Neural cell (in vitro differentiated cells): ENCODE measurements around the gene FRAT2. TPM values are rescaled to one million over a fixed set of nuclear protein-coding genes. Genes with fewer than 3 reads are reported as not detected.
"Not testable (repeated sequence)": the region's sequence is repeated elsewhere in the genome, so short reads cannot be mapped to it uniquely, and the experiment has no call there.

ENCODE experiments used
- H2AFZ ChIP-seq: fragments of 200-600, 300-800 bp; sonication (generic), shearing (Covaris generic); 2 replicates; pipeline ENCODE4 v1.6.0; 2014; ENCODE audit warnings: low read depth, mild to moderate bottlenecking, antibody characterized with exemption, low read length, moderate library complexity
- H3F3A ChIP-seq: fragments of 200-600 bp; shearing (Covaris generic); 2 replicates; pipeline ENCODE4 v1.6.1; 2016; ENCODE audit warnings: mild to moderate bottlenecking, moderate library complexity, mixed read lengths, antibody characterized with exemption, low read length; ENCODE audit not compliant: insufficient read depth, poor library complexity, severe bottlenecking
- H3K27ac ChIP-seq: fragments of 200-600, 300-800 bp; sonication (generic), shearing (Covaris generic); 2 replicates; pipeline ENCODE4 v1.5.1; 2014; ENCODE audit warnings: mild to moderate bottlenecking, low read length, moderate library complexity
- H3K27me3 ChIP-seq: fragments of 300-800, 200-600 bp; sonication (generic), shearing (Covaris generic); 2 replicates; pipeline ENCODE4 v1.6.0; 2014; ENCODE audit warnings: mild to moderate bottlenecking, low read depth, low read length, moderate library complexity; ENCODE audit not compliant: insufficient read depth
- H3K36me3 ChIP-seq: fragments of 300-800, 200-600 bp; sonication (generic), shearing (Covaris generic); 2 replicates; pipeline ENCODE4 v1.5.1; 2014; ENCODE audit warnings: mild to moderate bottlenecking, antibody characterized with exemption, low read length, moderate library complexity; ENCODE audit not compliant: insufficient read depth
- H3K4me2 ChIP-seq: fragments of 300-800, 200-600 bp; sonication (generic), shearing (Covaris generic); 2 replicates; pipeline ENCODE4 v1.6.0; 2014; ENCODE audit warnings: mild to moderate bottlenecking, low read length
- H3K4me3 ChIP-seq: fragments of 300-800, 200-600 bp; sonication (generic), shearing (Covaris generic); 2 replicates; pipeline ENCODE4 v1.5.1; 2014; ENCODE audit warnings: mild to moderate bottlenecking, low read length, moderate library complexity
- H3K79me2 ChIP-seq: fragments of 200-600 bp; shearing (Covaris generic); replicated peaks from 2 replicates; pipeline ENCODE4 v1.6.0; 2014; ENCODE audit warnings: mild to moderate bottlenecking, low read length, moderate library complexity; ENCODE audit not compliant: insufficient read depth
- H3K9ac ChIP-seq: fragments of 300-800, 200-600 bp; sonication (generic), shearing (Covaris generic); 2 replicates; pipeline ENCODE4 v1.6.1; 2016; ENCODE audit warnings: mild to moderate bottlenecking, low read length, mixed read lengths
- H3K9me2 ChIP-seq: fragments of 200-600 bp; shearing (Covaris generic); 2 replicates; pipeline ENCODE4 v1.6.1; 2016; ENCODE audit warnings: mild to moderate bottlenecking, low read length, mixed read lengths; ENCODE audit not compliant: insufficient read depth
- H3K9me3 ChIP-seq: fragments of 200-600, 300-800 bp; sonication (generic), shearing (Covaris generic); 2 replicates; pipeline ENCODE4 v1.6.1; 2016; ENCODE audit warnings: mild to moderate bottlenecking, mixed run types, low read length, moderate library complexity, mixed read lengths
- H4K20me1 ChIP-seq: fragments of 200-600 bp; shearing (Covaris generic); 2 replicates; pipeline ENCODE4 v1.6.1; 2016; ENCODE audit warnings: mild to moderate bottlenecking, mixed run types; ENCODE audit not compliant: insufficient read depth
- EP300 ChIP-seq: fragments of 450-650 bp; conservative IDR thresholded peaks from 2 replicates; pipeline ENCODE4 v1.6.1; 2014; ENCODE audit warnings: antibody characterized with exemption, mild to moderate bottlenecking, moderate library complexity; ENCODE audit not compliant: poor library complexity, severe bottlenecking
- EZH2 ChIP-seq: fragments of 200-600, 300-800 bp; shearing (Covaris generic), sonication (generic); IDR thresholded peaks from 2 replicates; pipeline ENCODE4 v1.6.1; 2014; ENCODE audit warnings: antibody characterized with exemption, low read length, borderline replicate concordance, mild to moderate bottlenecking; ENCODE audit not compliant: insufficient read depth, poor library complexity, severe bottlenecking
- MXI1 ChIP-seq: fragments of 450-650 bp; conservative IDR thresholded peaks from 2 replicates; pipeline ENCODE4 v1.6.1; 2014; ENCODE audit warnings: antibody characterized with exemption, mild to moderate bottlenecking; ENCODE audit not compliant: poor library complexity, severe bottlenecking
- POLR2AphosphoS5 ChIP-seq: IDR thresholded peaks from 2 replicates; pipeline ENCODE4 v1.6.1; 2012
- RAD21 ChIP-seq: fragments of 450-650 bp; conservative IDR thresholded peaks from 2 replicates; pipeline ENCODE4 v1.6.1; 2014; ENCODE audit warnings: antibody characterized with exemption, mild to moderate bottlenecking, moderate library complexity
- SMC3 ChIP-seq: fragments of 450-650 bp; conservative IDR thresholded peaks from 2 replicates; pipeline ENCODE4 v1.6.1; 2014; ENCODE audit warnings: antibody characterized with exemption, mild to moderate bottlenecking, moderate library complexity; ENCODE audit not compliant: poor library complexity
- TAF1 ChIP-seq: IDR thresholded peaks from 2 replicates; pipeline ENCODE4 v1.6.1; 2012; ENCODE audit warnings: low read depth
- polyA plus RNA-seq: library from polyadenylated mRNA; depleted of rRNA; stranded (reverse); fragments of >200 nt; gene quantifications from 2 replicates; pipeline ENCODE4 v1.2.3, GENCODE V29; 2014
- TF ChIP-seq, protein P1 (sequence below): IDR thresholded peaks from 2 replicates; pipeline ENCODE4 v1.6.1; 2012; ENCODE audit warnings: borderline replicate concordance
- TF ChIP-seq, protein P2 (sequence below): fragments of 450-650 bp; IDR thresholded peaks from 2 replicates; pipeline ENCODE4 v1.5.1; 2014; ENCODE audit warnings: antibody characterized with exemption, mild to moderate bottlenecking, moderate library complexity; ENCODE audit not compliant: poor library complexity, severe bottlenecking

The FRAT2 gene
- polyA plus RNA-seq, 1 donor from 2014 or later = 18.5 TPM

DNA sequence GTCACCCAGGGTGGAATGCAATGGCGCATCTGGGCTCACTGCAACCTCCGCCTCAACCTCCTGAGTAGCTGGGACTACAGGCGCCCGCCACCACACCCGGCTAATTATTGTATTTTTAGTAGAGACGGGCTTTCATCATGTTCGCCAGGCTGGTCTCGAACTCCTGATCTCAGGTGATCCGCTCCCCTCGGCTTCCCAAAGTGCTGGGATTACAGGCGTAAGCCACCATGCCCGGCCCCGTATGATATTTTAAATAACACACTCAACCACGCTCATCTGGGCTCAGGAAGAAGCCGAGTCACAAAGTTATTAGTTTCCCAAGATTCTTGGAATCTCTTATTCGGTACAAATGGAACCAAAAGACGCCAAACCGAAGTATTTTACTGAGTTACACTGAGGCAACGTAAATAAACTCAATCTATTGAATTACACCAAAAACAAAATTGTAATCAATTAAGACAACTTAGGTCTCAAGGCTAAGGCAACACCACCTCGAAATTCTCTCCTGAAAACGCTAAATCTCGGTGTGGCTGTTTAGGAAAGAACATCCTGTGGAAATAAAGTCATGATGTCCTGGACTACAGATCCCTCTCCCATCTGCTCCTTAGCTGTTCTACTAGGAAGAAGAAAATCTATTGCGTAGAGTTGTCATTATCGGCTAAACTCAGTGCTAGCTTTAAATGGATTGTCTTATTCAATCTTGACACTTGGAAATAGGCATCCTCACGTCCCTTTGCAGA, 43.0 kb downstream of the FRAT2 start:
- peak overlapping the region; percentile 74 for H2AFZ ChIP-seq

DNA sequence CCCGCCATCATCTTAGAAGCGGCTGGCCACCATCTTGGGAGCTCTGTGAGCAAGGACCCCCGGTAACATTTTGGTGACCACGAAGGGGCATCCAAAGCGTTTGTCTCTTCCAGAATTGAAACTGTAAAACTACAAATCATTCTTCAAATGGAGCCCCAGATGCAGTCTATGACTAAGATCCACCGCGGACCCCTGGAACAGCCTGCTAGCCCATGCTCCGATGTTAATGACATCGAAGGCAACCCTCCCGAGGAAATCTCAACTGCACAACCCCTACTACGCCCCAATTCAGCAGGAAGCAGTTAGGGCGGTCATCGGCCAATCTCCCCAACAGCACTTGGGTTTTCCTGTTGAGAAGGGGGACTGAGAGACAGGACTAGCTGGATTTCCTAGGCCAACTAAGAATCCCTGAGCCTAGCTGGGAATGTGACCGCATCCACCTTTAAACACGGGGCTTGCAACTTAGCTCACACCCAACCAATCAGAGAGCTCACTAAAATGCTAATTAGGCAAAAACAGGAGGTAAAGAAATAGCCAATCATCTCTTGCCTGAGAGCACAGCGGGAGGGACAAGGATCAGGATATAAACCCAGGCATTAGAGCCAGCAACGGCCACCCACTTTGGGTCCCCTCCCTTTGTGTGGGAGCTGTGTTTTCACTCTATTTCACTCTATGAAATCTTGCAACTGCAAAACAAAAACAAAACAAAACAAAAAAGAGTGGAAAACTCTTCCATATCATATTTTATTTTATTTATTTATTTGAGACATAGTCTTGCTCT, 43.8 kb downstream of the FRAT2 start:
- H3F3A ChIP-seq, H3K36me3 ChIP-seq, H3K9ac ChIP-seq, H4K20me1 ChIP-seq, H3K4me3 ChIP-seq, H3K79me2 ChIP-seq, H3K9me3 ChIP-seq, H3K27me3 ChIP-seq, H3K4me2 ChIP-seq, H2AFZ ChIP-seq, H3K27ac ChIP-seq, H3K9me2 ChIP-seq: not testable (repeated sequence)

More for the DNA sequence above, 43.0 kb downstream of the FRAT2 start:
- H3K4me2 ChIP-seq = peak overlapping the region; percentile 72
- no peaks in the 10 kb centered on the region for H3K9me3 ChIP-seq
- no peaks in the 10 kb centered on the region for H3K9me2 ChIP-seq
- H3K79me2 ChIP-seq = no peaks in the 10 kb centered on the region
- no peak for TF ChIP-seq TAF1
- TF ChIP-seq EZH2 = no peak
- TF ChIP-seq SMC3 = no peak
- TF ChIP-seq POLR2AphosphoS5 = no peak
- TF ChIP-seq, protein P1, sequence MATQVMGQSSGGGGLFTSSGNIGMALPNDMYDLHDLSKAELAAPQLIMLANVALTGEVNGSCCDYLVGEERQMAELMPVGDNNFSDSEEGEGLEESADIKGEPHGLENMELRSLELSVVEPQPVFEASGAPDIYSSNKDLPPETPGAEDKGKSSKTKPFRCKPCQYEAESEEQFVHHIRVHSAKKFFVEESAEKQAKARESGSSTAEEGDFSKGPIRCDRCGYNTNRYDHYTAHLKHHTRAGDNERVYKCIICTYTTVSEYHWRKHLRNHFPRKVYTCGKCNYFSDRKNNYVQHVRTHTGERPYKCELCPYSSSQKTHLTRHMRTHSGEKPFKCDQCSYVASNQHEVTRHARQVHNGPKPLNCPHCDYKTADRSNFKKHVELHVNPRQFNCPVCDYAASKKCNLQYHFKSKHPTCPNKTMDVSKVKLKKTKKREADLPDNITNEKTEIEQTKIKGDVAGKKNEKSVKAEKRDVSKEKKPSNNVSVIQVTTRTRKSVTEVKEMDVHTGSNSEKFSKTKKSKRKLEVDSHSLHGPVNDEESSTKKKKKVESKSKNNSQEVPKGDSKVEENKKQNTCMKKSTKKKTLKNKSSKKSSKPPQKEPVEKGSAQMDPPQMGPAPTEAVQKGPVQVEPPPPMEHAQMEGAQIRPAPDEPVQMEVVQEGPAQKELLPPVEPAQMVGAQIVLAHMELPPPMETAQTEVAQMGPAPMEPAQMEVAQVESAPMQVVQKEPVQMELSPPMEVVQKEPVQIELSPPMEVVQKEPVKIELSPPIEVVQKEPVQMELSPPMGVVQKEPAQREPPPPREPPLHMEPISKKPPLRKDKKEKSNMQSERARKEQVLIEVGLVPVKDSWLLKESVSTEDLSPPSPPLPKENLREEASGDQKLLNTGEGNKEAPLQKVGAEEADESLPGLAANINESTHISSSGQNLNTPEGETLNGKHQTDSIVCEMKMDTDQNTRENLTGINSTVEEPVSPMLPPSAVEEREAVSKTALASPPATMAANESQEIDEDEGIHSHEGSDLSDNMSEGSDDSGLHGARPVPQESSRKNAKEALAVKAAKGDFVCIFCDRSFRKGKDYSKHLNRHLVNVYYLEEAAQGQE = no peak
- no peak for TF ChIP-seq RAD21
- TF ChIP-seq, protein P2, sequence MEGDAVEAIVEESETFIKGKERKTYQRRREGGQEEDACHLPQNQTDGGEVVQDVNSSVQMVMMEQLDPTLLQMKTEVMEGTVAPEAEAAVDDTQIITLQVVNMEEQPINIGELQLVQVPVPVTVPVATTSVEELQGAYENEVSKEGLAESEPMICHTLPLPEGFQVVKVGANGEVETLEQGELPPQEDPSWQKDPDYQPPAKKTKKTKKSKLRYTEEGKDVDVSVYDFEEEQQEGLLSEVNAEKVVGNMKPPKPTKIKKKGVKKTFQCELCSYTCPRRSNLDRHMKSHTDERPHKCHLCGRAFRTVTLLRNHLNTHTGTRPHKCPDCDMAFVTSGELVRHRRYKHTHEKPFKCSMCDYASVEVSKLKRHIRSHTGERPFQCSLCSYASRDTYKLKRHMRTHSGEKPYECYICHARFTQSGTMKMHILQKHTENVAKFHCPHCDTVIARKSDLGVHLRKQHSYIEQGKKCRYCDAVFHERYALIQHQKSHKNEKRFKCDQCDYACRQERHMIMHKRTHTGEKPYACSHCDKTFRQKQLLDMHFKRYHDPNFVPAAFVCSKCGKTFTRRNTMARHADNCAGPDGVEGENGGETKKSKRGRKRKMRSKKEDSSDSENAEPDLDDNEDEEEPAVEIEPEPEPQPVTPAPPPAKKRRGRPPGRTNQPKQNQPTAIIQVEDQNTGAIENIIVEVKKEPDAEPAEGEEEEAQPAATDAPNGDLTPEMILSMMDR = no peak
- TF ChIP-seq MXI1 = no peak
- TF ChIP-seq EP300 = no peak
- H3K27ac ChIP-seq = peak overlapping the region; percentile 69
- peak overlapping the region; percentile 89 for H3K4me3 ChIP-seq
- H3K27me3 ChIP-seq = no peaks in the 10 kb centered on the region
- no peaks in the 10 kb centered on the region for H3F3A ChIP-seq
- no peaks in the 10 kb centered on the region for H3K36me3 ChIP-seq
- peak overlapping the region; percentile 69 for H3K9ac ChIP-seq
- no peaks in the 10 kb centered on the region for H4K20me1 ChIP-seq

DNA sequence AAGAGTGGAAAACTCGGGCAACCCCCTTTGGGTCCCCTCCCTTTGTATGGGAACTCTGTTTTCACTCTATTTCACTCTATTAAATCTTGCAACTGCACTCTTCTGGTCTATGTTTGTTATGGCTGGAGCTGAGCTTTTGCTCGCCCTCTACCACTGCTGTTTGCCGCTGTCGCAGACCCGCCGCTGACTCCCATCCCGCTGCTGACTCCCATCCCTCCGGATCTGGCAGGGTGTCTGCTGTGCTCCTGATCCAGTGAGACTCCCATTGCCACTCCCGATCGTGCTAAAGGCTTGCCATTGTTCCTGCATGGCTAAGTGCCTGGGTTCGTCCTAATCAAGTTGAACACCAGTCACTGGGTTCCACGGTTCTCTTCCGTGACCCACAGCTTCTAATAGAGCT, 44.5 kb downstream of the FRAT2 start:
- H3K9ac ChIP-seq, H4K20me1 ChIP-seq, H3K27me3 ChIP-seq, H2AFZ ChIP-seq, H3K9me3 ChIP-seq, H3K27ac ChIP-seq, H3K79me2 ChIP-seq, H3K9me2 ChIP-seq, H3K4me2 ChIP-seq, H3K36me3 ChIP-seq, H3K4me3 ChIP-seq, H3F3A ChIP-seq: not testable (repeated sequence)
